ENCODE results near the gene HSPE1.
"Not testable (repeated sequence)": the region's sequence is repeated elsewhere in the genome, so short reads cannot be mapped to it uniquely, and the experiment has no call there.

The HSPE1 gene

GRCh38 chr2:197499594-197500502 lies at the start of gene HSPE1, which contains the start of gene HSPD1:
HSPE1 (plus strand) TSS chr2:197500379; CDS start chr2:197500437, 58 bp downstream.
HSPD1 (minus strand) TSS chr2:197499840; CDS start chr2:197498848, 992 bp downstream.
- peak; percentile 98 for DNase-seq (ENCODE audit: low spot score)

- no peak for DNase-seq (ENCODE audit: low spot score)
These were observed 49.7 kb upstream of the HSPE1 start for GRCh38 chr2:197450465-197450864.

DNA sequence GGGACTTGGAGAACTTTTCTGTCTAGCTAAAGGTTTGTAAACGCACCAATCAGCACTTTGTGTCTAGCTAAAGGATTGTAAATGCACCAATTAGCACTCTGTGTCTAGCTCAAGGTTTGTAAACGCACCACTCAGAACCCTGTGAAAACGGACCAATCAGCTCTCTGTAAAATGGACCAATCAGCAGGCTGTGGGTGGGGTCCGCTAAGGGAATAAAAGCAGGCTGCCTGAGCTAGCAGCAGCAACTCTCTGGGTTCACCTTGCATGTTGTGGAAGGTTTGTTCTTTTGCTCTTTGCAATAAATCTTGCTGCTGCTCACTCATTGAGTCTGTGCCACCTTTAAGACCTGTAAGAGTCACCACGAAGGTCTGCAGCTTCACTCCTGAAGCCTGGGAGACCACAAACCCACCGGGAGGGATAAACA lies 49.2 kb upstream of the HSPE1 start:
- not testable (repeated sequence) for DNase-seq (ENCODE audit: low spot score)

DNA sequence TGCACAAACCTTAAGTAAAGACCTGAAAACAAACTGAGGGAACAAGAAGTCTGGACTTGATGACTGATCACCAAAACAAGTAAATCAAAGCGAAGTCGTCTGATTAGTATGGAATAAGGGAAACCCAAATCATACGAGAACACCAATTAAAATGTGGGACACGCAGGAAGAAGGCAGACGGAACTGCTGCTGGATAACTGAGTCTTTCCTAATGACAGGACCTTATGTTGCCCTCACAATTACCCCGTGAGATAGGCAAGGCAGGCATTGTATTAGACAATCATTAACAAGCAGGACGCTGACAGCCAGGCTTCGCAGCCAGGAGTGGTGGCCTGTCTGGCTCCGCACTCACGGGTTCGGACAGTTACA lies 47.4 kb upstream of the HSPE1 start:
- no peak for DNase-seq (ENCODE audit: low spot score)

GRCh38 chr2:197453123-197453913 lies 46.9 kb upstream of the HSPE1 start, which contains the start of gene COQ10B:
COQ10B (plus strand) TSS chr2:197453552; CDS start chr2:197453561, 9 bp downstream.
- peak; percentile 98 for DNase-seq (ENCODE audit: low spot score)

DNA sequence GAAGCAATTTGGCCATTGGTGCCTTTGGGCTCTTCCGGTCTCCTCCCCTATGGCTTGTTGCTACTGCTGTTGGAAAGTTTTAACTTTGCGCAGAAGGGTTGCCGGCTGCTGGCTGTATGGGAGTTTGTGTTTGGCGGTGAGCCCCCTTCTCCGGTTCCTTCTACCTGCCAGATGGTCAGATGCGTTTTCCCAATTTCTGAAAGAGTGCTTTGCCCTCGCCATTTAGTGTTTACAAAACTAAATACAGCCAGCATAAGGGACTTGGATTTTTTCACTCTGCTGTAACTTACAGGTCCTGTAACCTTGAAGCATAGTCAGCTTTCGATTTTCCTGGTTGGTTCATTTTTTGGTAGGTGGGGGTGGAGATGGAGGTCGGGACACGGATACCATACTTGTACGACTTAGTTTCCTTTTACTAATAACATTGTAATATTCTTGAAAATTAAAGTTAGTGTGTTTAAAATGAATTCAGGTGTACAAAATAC lies 46.2 kb upstream of the HSPE1 start:
- no peak for DNase-seq (ENCODE audit: low spot score)

GRCh38 chr2:197454923-197455322 lies 45.3 kb upstream of the HSPE1 start:
- no peak for DNase-seq (ENCODE audit: low spot score)

GRCh38 chr2:197455428-197455827 lies 44.8 kb upstream of the HSPE1 start:
- no peak for DNase-seq (ENCODE audit: low spot score)

DNA sequence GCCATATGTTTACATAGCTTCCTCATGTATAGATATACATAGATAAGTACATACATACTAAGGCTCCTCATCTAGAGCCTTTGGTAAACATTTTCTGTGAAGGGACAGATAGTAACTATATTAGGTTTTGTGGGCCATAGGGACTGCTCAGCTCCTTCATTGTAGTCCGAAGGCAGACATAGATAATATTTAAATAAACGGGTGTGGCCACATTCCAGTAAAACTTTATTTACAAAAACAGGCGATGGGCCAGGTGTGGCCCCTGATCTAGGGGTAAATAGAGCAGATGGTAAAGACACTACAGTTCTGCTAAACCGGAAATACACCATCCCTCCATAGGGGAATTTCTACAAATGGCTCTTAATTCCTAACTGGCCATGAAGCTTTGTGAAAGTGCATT lies 39.5 kb upstream of the HSPE1 start:
- DNase-seq (ENCODE audit: low spot score) = no peak

GRCh38 chr2:197461057-197461456 lies 39.1 kb upstream of the HSPE1 start:
- DNase-seq (ENCODE audit: low spot score) = no peak

DNA sequence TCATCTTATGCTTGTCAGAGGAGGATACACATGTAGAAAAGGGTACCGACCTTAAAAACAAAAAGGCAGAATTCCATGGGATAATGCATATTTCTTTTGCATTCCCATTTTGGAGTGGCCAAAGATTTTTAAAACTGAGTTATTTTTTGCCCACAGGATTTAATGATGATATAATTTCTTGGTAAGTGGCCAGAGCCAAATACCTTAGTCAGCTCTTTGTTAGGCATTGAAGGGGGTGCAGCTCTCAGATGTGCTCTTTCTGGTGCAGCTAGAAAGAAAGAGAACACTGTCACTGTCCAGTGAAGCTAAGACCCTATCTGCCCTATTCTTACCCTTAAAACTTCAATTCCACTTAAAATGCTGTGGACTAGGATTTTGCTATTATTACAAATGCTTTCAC lies 36.0 kb upstream of the HSPE1 start:
- DNase-seq (ENCODE audit: low spot score) = no peak

- no peak for DNase-seq (ENCODE audit: low spot score)
These were observed 28.0 kb upstream of the HSPE1 start for GRCh38 chr2:197472166-197472565.

DNA sequence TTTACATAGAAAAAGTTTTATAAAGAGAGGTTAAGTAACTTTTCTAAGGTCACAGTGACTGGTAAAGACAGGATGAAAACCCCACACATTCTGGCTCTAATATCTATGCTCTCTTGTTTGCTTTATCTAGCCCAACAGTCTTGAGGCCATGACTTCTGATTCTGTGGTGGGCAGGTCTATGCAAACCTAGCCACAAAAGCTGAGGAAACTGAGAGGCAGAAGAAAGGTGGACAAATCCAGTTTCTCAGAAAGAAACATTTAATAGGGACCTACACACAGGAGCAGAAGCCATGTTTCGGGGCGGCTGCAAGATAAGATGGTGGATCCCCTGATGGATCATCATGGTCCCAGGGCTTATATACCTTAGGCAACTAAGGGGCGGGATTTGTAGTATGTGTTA lies 22.4 kb upstream of the HSPE1 start:
- no peak for DNase-seq (ENCODE audit: low spot score)

DNA sequence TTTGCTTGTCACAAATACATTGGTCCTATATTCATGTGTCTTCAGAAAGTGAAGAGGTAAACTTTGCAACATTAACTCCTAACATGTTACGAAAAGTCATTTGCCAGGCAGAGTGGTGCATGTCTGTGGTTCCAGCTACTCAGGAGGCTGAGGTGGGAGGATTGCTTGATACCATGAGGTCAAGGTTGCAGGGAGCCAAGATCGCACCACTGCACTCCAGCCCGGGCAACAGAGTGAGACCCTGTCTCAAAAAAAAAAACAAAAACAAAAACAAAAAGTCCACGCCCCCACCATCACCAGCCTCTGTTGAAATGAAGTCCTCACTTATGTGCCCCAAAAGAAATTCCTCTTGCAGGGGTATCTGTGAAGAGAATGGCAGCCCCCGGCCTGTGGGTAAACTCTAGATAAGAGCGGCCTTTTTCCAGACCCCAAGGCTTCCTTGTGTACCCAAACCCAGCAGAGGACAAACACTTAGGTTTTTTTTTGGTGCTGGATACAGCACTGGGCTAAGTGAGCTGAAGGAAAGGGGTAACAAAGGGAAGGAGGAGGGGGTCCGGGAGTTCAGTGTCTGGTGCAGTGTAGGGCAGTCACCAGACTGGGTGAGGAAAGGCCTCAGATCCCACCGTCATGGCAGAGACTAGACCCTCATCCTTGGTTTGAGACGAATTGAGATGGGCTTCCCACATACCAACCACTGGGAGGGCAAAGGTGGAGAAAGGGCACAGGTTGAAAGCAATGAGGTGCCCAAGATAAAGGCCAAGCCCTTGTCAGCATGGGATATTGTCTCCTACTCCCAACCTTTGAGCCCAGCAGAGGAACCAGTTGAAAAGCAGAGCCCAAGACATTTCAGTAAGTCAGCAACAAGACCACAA lies 19.8 kb upstream of the HSPE1 start:
- no peak for DNase-seq (ENCODE audit: low spot score)

DNA sequence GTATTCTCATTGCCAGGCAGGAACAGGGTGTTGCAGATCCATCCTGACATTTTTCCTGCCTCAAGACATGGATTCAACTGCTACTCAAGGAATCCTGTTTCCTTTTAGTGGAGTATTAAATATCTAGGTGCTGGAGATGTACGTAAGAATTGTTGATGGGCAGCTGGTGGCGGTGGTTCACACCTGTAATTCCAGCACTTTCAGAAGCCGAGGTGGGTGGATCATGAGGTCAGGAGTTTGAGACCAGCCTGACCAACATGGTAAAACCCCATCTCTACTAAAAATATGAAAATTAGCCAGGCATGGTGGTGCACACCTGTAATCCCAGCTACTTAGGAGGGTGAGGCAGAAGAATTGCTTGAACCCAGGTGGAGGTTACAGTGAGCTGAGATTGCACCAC lies 15.9 kb upstream of the HSPE1 start:
- DNase-seq (ENCODE audit: low spot score) = not testable (repeated sequence)

- no peak for DNase-seq (ENCODE audit: low spot score)
These were observed 14.0 kb upstream of the HSPE1 start for GRCh38 chr2:197486175-197486574.

DNA sequence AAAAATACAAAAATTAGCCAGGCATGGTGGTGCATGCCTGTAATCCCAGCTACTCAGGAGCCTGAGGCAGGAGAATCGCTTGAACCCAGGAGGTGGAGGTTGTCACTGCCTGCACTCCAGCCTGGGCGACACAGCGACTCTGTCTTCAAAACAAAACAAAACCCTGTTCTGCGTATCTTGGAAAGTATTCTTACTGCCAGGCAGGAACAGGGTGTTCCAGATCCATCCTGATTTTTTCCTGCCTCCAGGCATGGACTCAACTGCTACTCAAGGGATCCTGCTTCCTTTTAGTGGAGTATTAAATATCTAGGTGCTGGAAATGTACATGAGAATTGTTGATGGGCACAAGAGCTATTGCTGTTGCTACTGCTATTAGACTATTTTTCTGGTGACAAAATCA lies 12.8 kb upstream of the HSPE1 start:
- no peak for DNase-seq (ENCODE audit: low spot score)

- no peak for DNase-seq (ENCODE audit: low spot score)
These were observed 4.6 kb upstream of the HSPE1 start for GRCh38 chr2:197495433-197496134.

DNA sequence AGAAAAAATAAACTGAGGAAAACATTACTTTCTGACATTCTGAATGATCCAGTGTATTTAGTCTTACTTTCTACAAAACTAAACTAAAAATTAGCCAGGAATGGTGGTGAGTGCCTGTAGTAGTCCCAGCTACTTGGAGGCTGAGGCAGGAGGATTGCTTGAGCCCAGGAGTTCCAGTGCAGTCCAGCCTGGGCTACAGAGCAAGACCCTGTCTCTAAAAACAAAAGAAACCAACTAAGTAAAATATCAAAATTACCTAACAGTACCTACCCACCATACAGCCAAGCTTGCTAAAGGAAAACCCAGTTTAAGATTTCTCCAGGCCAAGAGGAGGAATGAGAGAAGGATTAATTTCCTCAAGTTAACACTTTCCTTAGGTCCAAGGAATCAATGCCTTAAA lies 3.5 kb upstream of the HSPE1 start:
- no peak for DNase-seq (ENCODE audit: low spot score)

DNA sequence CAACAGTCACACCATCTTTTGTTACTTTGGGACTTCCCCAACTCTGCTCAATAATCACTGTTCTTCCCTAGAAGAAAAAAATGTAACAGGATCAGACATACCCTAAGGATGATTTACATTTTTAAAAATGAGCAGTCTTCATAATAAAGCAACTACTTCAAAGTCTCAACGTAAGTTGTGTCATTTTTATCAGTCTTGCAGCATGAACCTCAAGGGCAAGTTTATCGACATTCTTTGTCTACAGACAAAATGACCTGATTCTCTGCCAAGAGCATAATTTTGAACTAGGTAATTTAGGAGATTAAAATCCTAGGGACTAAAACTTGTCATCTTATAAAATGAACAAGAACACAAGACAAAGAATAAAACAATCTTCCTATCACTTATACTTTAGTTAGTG lies 2.9 kb upstream of the HSPE1 start:
- no peak for DNase-seq (ENCODE audit: low spot score)
